ENCODE data around the gene IRF6.

The IRF6 gene

GRCh38 chr1:209790286-209791193, 15.4 kb downstream of the IRF6 start:
- H3K4me3 ChIP-seq (ENCODE audit: low read depth, low read length) = no peak overlapping the region
- no peak for TF ChIP-seq CTCF (IDR thresholded peaks at IDR 0.05; ENCODE audit: borderline replicate concordance, insufficient read depth, low read depth, low read length)

- no peak overlapping the region for H3K4me3 ChIP-seq (ENCODE audit: low read depth, low read length)
- no peak for TF ChIP-seq CTCF (IDR thresholded peaks at IDR 0.05; ENCODE audit: borderline replicate concordance, insufficient read depth, low read depth, low read length)
Observed at GRCh38 chr1:209789245-209789644, 16.7 kb downstream of the IRF6 start.

GRCh38 chr1:209787551-209787950, 18.4 kb downstream of the IRF6 start:
- H3K4me3 ChIP-seq (ENCODE audit: low read depth, low read length) = no peak overlapping the region
- no peak for TF ChIP-seq CTCF (IDR thresholded peaks at IDR 0.05; ENCODE audit: borderline replicate concordance, insufficient read depth, low read depth, low read length)

- TF ChIP-seq CTCF (IDR thresholded peaks at IDR 0.05; ENCODE audit: borderline replicate concordance, insufficient read depth, low read depth, low read length) = no peak
- H3K4me3 ChIP-seq (ENCODE audit: low read depth, low read length) = no peak overlapping the region
Observed at GRCh38 chr1:209786146-209786545, 19.8 kb downstream of the IRF6 start.

GRCh38 chr1:209785592-209785991, 20.4 kb downstream of the IRF6 start:
- H3K4me3 ChIP-seq (ENCODE audit: low read depth, low read length) = no peak overlapping the region
- TF ChIP-seq CTCF (IDR thresholded peaks at IDR 0.05; ENCODE audit: borderline replicate concordance, insufficient read depth, low read depth, low read length) = no peak

- TF ChIP-seq CTCF (IDR thresholded peaks at IDR 0.05; ENCODE audit: borderline replicate concordance, insufficient read depth, low read depth, low read length) = no peak
- H3K4me3 ChIP-seq (ENCODE audit: low read depth, low read length) = peak within 1 kb of the TSS; percentile 89
Observed at GRCh38 chr1:209784265-209785169, 21.4 kb downstream of the IRF6 start, which contains the start of gene C1orf74. Gene C1orf74 (minus strand): TSS chr1:209784559. CDS start chr1:209783634, 925 bp downstream.
